Measurements from ENCODE around the gene ZNF438.

The ZNF438 gene

DNA sequence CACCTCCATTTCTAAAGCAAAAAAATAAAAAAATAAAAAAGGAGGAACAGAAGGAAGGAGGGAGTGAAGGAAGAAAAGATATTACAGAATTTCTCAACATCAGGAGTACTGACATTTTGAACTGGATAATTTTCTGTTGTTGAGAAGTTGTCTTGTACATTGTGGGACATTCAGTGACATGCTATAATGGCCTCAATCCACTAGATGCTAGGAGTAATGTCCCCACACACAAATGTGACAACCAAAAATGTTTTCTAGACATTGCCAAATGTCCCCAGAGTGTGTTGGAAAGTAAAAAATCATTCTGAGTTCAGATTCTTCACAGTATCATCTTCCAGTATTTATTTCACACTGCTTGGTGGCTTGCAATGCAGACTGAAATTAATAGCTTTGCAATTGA is 6.5 kb downstream of the ZNF438 start (continued):
- TF ChIP-seq, protein P1, sequence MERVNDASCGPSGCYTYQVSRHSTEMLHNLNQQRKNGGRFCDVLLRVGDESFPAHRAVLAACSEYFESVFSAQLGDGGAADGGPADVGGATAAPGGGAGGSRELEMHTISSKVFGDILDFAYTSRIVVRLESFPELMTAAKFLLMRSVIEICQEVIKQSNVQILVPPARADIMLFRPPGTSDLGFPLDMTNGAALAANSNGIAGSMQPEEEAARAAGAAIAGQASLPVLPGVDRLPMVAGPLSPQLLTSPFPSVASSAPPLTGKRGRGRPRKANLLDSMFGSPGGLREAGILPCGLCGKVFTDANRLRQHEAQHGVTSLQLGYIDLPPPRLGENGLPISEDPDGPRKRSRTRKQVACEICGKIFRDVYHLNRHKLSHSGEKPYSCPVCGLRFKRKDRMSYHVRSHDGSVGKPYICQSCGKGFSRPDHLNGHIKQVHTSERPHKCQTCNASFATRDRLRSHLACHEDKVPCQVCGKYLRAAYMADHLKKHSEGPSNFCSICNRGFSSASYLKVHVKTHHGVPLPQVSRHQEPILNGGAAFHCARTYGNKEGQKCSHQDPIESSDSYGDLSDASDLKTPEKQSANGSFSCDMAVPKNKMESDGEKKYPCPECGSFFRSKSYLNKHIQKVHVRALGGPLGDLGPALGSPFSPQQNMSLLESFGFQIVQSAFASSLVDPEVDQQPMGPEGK (CRISPR knock-in tag; IDR thresholded peaks at IDR 0.05; ENCODE audit: borderline replicate concordance) = no peak
- TF ChIP-seq ISL1 (CRISPR knock-in tag; IDR thresholded peaks at IDR 0.05) = no peak
- no peak for TF ChIP-seq ZNF565 (CRISPR knock-in tag; conservative IDR thresholded peaks at IDR 0.05; ENCODE audit: low read depth)
- TF ChIP-seq ZNF70 (CRISPR knock-in tag; IDR thresholded peaks at IDR 0.05) = no peak
- TF ChIP-seq, protein P2, sequence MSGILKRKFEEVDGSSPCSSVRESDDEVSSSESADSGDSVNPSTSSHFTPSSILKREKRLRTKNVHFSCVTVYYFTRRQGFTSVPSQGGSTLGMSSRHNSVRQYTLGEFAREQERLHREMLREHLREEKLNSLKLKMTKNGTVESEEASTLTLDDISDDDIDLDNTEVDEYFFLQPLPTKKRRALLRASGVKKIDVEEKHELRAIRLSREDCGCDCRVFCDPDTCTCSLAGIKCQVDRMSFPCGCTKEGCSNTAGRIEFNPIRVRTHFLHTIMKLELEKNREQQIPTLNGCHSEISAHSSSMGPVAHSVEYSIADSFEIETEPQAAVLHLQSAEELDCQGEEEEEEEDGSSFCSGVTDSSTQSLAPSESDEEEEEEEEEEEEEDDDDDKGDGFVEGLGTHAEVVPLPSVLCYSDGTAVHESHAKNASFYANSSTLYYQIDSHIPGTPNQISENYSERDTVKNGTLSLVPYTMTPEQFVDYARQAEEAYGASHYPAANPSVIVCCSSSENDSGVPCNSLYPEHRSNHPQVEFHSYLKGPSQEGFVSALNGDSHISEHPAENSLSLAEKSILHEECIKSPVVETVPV (CRISPR knock-in tag; IDR thresholded peaks at IDR 0.05) = no peak
- TF ChIP-seq RARB (CRISPR knock-in tag; IDR thresholded peaks at IDR 0.05) = no peak
- TF ChIP-seq ZNF8 (CRISPR knock-in tag; IDR thresholded peaks at IDR 0.05) = no peak
- no peak for TF ChIP-seq OSR1 (CRISPR knock-in tag; IDR thresholded peaks at IDR 0.05)

DNA sequence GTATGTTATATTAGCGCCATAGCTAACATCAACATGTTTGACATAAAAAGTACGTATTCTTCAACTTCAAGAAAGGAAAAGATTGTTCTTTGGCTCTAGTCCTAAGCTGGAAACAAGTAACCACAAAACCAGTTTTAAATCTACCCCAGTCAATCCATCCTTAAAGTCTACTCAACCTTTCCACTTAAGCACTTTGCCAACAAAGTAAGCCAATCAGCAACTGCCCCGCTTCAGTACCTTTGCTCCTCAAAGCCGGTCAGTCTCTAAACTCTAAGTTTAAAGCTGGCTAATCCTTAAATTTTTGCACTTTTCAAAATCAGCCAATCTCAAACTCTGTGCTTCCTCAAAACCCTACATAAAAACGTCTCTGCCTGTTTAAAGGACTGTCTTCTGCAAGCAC is 8.1 kb downstream of the ZNF438 start:
- ATAC-seq = no peak
- TF ChIP-seq ZC3H10 (CRISPR knock-in tag; IDR thresholded peaks at IDR 0.05) (no peak), SNAI2 (CRISPR knock-in tag; IDR thresholded peaks at IDR 0.05) (no peak)

DNA sequence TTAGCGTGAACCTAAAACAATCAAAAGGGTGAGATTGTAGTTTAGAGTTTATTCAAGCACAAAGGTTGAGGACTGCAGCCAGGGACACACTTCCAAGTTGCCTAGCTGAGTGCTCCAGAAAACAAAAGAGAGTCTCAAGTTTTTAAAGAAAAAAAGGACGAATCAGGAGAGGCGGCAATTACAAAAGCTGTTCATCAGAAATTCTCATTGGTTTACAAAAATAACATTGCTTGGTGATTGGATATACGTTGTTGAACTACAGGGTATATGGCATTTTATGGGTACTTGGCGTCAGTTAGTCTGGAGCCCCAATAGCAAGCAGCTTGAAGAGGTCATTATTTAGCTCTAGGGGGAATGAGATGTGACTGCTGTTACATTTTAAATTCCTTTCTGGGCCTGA is 11.5 kb downstream of the ZNF438 start:
- ATAC-seq = no peak
- TF ChIP-seq SNAI2 (CRISPR knock-in tag; IDR thresholded peaks at IDR 0.05) = no peak
- no peak for TF ChIP-seq ARNTL (CRISPR knock-in tag; IDR thresholded peaks at IDR 0.05; ENCODE audit: borderline replicate concordance, low read depth)
- no peak for TF ChIP-seq GLIS3 (CRISPR knock-in tag; IDR thresholded peaks at IDR 0.05)

DNA sequence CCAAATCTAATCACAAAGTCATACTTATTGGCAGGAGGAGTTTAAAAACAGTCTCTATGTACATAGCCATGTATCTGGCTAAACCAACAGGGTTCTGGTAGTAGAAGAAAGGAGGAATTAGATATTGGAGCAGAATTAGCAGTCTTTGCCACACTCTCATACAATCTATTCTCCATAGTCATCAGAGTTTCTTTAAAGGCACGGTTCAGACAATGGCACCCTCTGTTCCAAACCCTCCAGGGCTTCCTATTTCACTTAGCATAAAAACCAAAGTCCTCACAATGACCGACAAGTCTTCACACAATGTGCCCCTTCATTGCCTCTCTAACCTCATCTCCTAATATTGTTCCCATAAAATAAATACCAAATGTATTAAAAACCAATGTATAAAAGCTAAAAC is 12.7 kb downstream of the ZNF438 start:
- no peak for ATAC-seq
- TF ChIP-seq ZFP30 (CRISPR knock-in tag; IDR thresholded peaks at IDR 0.05) (no peak), ARNTL (CRISPR knock-in tag; IDR thresholded peaks at IDR 0.05; ENCODE audit: borderline replicate concordance, low read depth) (no peak), ZNF70 (CRISPR knock-in tag; IDR thresholded peaks at IDR 0.05) (no peak), ZNF8 (CRISPR knock-in tag; IDR thresholded peaks at IDR 0.05) (no peak), ISL1 (CRISPR knock-in tag; IDR thresholded peaks at IDR 0.05) (no peak), PPARA (CRISPR knock-in tag; IDR thresholded peaks at IDR 0.05; ENCODE audit: borderline replicate concordance) (no peak)
- TF ChIP-seq, protein P3, sequence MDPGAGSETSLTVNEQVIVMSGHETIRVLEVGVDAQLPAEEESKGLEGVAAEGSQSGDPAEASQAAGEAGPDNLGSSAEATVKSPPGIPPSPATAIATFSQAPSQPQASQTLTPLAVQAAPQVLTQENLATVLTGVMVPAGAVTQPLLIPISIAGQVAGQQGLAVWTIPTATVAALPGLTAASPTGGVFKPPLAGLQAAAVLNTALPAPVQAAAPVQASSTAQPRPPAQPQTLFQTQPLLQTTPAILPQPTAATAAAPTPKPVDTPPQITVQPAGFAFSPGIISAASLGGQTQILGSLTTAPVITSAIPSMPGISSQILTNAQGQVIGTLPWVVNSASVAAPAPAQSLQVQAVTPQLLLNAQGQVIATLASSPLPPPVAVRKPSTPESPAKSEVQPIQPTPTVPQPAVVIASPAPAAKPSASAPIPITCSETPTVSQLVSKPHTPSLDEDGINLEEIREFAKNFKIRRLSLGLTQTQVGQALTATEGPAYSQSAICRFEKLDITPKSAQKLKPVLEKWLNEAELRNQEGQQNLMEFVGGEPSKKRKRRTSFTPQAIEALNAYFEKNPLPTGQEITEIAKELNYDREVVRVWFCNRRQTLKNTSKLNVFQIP (CRISPR knock-in tag; IDR thresholded peaks at IDR 0.05; ENCODE audit: borderline replicate concordance, low read depth) = no peak
- TF ChIP-seq, protein P4, sequence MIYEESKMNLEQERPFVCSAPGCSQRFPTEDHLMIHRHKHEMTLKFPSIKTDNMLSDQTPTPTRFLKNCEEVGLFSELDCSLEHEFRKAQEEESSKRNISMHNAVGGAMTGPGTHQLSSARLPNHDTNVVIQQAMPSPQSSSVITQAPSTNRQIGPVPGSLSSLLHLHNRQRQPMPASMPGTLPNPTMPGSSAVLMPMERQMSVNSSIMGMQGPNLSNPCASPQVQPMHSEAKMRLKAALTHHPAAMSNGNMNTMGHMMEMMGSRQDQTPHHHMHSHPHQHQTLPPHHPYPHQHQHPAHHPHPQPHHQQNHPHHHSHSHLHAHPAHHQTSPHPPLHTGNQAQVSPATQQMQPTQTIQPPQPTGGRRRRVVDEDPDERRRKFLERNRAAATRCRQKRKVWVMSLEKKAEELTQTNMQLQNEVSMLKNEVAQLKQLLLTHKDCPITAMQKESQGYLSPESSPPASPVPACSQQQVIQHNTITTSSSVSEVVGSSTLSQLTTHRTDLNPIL (CRISPR knock-in tag; IDR thresholded peaks at IDR 0.05; ENCODE audit: low read depth) = no peak

DNA sequence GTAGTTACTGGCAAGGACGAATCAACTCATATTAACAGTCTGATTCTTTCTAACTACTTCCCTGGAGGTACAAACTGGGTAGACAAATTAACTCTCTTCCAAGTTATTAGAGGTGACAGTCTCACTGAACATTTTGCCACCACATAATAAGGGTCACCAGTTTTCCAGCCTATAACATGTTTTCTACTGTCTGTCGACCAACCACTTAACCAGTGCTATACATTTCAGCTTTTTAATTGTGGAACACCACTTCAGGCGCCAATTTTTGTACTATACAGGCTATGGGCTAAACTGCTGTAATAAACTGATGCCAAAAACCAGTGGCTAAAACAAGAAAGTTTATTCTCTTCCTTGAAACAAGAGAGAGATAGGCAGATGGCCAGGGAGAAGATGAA is 13.3 kb downstream of the ZNF438 start:
- ATAC-seq = no peak
- no peak for TF ChIP-seq ZFP30 (CRISPR knock-in tag; IDR thresholded peaks at IDR 0.05)

DNA sequence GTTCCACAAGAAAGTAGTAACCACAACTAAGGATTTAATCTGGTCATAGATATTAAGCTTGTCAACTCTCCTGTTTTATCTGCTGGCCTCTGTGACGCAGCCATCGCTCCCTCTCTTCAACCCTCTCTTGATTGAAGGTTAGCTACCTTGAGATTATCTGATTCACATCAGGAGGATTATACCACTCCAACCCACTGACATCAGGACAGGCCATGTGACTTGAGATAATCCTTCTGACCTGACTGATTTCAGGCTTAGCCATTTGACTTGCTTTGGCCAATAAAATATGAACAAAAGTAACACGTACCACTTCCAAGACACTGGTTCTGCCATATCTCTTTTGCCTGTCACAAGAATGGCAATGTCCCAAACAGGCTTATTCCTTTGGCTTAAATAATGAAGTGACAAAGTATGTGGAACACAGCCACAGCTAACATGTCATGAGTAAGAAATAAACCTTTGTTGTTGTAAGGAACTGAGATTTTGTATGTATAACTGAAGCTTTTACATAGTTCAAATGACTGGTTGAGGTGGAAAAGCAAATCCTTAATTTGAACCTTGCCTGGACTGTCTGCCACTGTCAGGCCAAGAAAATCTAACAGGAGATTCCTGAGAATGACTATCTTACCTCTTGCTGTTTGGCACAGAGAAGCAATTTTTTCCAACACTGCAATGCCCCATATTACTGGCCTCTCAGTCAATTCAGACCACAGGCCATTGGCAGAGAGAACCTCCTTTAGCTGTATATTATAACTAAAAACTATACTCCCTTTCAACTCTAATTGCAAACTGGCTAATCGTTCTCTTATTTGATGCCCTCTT is 13.9 kb downstream of the ZNF438 start:
- ATAC-seq = no peak
- TF ChIP-seq, protein P3 (CRISPR knock-in tag; IDR thresholded peaks at IDR 0.05; ENCODE audit: borderline replicate concordance, low read depth) = no peak
- TF ChIP-seq, protein P1 (CRISPR knock-in tag; IDR thresholded peaks at IDR 0.05; ENCODE audit: borderline replicate concordance) = no peak
- no peak for TF ChIP-seq ZFP30 (CRISPR knock-in tag; IDR thresholded peaks at IDR 0.05)
- TF ChIP-seq TCF4 (CRISPR knock-in tag; IDR thresholded peaks at IDR 0.05; ENCODE audit: borderline replicate concordance) = no peak
- no peak for TF ChIP-seq ZNF8 (CRISPR knock-in tag; IDR thresholded peaks at IDR 0.05)
- TF ChIP-seq RARB (CRISPR knock-in tag; IDR thresholded peaks at IDR 0.05) = no peak
- no peak for TF ChIP-seq ZFP3 (CRISPR knock-in tag; IDR thresholded peaks at IDR 0.05)
- TF ChIP-seq GLIS3 (CRISPR knock-in tag; IDR thresholded peaks at IDR 0.05) = no peak
- no peak for TF ChIP-seq ZC3H10 (CRISPR knock-in tag; IDR thresholded peaks at IDR 0.05)
- TF ChIP-seq OSR1 (CRISPR knock-in tag; IDR thresholded peaks at IDR 0.05) = no peak
- TF ChIP-seq ZNF70 (CRISPR knock-in tag; IDR thresholded peaks at IDR 0.05) = no peak
- TF ChIP-seq ARNTL (CRISPR knock-in tag; IDR thresholded peaks at IDR 0.05; ENCODE audit: borderline replicate concordance, low read depth) = no peak

All from SK-N-SH treated with all-trans-retinoic acid at 6 μM for 48 hours (cell line).